ENCODE results near the gene RPL10A.
"Not testable (repeated sequence)": the region's sequence is repeated elsewhere in the genome, so short reads cannot be mapped to it uniquely, and the experiment has no call there.

The RPL10A gene

DNA sequence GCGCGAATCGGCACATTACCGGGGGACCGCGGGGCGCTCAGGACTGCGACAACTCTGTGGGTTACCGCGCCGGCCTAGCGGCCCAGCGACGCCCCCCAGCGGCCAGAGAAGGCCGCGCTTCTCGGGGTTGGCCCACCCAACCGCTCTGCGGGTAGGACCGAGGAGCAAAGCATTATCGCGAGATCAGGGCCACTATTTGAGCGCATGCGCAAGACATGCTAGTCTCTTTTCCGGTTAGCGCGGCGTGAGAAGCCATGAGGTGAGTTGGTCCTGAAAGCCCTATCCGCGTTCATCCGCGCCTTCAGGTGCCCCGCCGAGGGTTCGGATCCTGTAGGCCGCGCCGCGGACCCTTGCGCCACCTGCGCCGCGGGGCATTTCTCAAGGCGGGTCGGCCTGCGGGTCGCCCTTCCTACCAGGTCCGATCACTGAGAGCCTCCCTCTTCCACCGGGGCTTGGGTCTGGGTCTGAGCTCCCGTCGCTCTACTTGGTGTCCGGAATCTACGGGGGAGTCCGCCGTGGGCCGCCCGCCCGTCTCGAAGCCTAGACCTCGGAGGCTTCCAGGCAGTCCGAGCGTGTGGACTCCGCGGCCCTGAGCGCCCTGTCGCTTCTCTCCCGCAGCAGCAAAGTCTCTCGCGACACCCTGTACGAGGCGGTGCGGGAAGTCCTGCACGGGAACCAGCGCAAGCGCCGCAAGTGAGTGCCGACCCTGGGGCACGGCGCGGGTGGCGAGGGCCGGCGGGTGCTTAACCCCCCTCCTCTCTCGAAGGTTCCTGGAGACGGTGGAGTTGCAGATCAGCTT is at the start of gene RPL10A:
RPL10A (plus strand) TSS at position 221 of the 799 bp plus-strand sequence; CDS start at position 255, 34 bp downstream.
- DNase-seq = peak; percentile 98

DNA sequence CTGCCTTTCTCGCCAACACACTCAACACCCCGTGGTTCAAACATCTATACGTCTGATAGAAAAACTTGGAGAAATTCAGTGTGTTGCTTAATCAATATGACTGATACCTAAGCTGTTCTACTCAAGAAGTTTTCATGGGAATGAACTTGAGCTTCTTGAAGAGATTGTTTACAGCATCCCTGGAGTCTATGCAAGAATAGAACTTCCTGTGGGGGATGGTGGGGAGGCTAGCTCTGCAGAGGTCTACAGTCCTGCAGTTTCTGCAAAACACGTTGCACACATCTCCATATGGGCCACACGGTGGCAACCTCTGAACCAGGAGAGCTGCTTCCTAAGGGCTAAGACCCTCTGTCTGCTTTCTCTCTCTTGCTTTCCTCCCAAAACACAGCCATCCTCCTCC is 48.8 kb upstream of the RPL10A start:
- DNase-seq = no peak

- DNase-seq = no peak
These were observed 48.2 kb upstream of the RPL10A start for GRCh38 chr6:35419961-35420360.

DNA sequence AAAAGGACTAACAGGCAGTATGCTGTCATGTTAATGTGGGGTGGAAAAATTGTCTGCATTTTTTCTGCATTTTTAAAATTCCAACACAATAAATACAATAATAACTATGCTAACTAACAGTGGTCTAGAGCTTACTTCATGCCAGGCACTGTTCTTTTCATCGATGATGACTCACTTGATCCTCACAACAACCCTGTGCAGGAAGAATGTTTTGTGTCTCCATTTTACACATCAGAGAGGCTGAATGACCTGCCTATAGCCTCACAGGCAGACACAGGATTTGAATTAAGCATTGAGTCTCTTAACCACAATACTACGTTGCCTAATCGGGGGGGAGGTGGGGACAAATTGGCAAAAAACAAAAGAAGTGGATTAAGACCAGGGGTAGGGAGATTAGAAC is 42.9 kb upstream of the RPL10A start:
- DNase-seq = no peak

DNA sequence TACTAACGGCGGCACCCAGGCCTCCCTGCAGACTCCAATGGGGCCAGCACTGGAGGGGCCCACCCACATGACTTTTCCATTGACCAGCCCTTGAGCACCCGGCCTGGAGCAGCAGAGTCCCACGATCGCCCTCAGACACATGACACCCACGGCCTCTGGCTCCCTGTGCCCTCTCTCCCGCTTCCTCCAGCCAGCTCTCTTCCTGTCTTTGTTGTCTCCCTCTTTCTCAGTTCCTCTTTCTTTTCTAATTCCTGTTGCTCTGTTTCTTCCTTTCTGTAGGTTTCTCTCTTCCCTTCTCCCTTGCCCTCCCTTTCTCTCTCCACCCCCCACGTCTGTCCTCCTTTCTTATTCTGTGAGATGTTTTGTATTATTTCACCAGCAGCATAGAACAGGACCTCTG is 42.1 kb upstream of the RPL10A start:
- DNase-seq = peak; percentile 61

GRCh38 chr6:35427435-35427834 is 40.8 kb upstream of the RPL10A start:
- DNase-seq = no peak

DNA sequence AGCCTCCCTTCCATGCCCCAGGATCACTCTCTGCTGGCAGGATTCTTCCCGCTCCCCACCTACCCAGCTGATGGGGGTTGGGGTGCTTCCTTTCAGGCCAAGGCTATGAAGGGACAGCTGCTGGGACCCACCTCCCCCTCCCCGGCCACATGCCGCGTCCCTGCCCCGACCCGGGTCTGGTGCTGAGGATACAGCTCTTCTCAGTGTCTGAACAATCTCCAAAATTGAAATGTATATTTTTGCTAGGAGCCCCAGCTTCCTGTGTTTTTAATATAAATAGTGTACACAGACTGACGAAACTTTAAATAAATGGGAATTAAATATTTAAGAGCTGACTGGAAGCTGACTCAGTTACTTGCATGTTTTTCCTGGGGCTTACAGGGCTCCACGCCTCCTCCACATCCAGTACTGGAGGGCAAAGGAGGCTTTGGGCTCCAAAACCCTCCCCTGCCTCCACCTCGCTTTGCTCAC is 40.3 kb upstream of the RPL10A start:
- no peak for DNase-seq

DNA sequence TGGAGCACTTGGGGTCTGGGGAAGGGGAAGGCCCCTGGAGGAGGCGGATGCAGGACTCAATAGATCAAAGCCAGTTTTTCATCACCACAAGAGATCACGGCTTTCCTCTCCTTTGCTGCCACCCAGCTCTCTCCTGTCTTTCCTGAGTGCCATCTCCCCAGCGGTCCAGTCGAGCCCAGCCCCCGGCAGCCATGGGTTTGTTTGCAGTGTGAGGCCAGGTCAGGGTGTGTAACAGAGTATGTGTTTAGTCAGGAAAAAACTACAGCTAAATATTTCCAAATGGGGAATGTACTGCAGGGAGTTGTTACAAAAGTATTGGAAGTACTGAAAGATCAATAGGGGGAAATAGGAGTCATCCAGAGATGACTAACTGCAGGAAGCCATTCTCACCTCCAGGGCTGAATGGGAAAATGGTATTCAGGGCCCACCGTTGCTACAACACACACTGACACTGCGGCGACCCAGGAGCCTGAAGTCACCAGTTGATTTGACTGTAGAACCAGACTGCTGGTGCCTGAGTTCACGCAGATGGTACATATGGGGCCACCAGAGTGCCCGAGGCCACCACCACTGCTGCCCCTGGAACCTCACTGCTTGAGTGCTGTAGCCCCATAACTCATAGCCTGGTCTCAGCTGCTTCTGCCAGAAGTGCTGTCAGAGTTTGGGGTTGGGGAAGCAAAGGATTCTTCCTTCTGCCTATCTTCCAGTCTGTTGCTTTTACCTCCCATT is 39.6 kb upstream of the RPL10A start:
- DNase-seq = no peak

- no peak for DNase-seq
These were observed 38.7 kb upstream of the RPL10A start for GRCh38 chr6:35429463-35429862.

DNA sequence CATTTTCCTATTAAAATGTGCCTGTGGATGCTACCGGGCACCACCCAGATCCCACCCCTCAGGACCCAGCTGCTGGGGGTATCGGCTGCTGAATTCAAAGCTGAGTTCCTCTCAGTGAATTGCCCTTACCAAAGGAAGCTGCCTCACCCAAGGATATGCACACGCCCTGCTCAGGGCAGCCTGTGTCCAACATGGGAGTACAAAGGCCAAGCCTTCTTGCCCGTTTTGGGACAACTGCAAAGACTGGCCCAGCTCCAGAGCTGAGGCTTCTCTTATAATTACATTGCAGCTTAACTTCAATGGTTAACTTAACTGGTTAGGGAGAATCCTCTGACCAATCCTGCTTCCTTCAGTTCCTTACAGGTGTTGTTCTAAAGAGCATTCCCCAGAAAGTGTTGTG is 35.9 kb upstream of the RPL10A start:
- DNase-seq = no peak

DNA sequence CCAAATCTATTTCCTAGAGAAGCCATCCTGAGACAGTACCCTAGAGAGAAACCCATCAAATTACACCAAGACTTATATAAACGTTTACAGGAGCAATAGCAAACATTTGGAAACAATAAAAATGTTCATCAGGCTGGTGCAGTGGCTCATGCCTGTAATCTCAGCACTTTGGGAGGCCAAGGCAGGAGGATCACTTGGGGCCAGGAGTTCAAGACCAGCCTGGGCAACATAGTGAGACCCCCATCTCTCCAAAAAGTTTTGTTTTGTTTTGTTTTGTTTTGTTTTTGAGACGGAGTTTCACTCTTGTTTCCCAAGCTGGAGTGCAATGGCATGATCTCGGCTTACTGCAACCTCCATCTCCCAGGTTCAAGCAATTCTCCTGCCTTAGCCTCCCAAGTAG is 35.5 kb upstream of the RPL10A start:
- DNase-seq = not testable (repeated sequence)

DNA sequence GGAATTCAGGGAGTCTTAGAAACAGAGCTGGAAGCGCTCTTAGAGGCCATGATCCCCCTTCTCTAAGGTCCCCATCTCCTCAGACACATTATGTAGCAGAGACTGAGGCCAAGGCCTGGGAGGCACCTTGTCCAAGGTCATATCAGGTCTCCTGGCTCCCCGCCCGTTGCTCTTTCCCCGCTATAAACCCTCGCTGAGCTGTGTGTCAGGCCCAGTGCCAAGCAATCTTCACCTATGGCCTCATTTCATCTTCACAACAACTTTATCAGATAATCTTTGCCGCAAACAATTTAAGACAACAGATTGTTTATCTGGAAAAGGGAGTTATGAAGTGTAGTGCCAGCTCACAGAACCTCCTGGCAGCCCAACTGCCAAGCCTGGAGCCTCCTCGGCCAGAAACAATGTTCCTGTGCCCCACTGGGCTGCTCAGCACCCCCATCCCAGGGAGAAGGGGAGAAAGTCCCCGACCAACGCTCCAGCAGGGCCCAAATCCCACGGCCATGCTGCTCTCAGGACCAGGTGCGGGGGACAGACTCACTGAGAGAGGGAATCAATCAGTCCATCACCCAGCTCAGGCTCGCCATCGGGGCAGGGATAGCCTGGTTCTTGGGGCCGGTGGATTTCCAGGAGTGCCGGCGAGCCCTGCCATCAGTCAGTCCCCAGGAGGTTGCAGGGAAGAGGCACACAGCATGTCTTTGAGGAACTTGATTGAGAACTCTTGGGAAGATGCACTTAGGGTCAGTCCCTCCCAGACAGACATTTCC is 32.9 kb upstream of the RPL10A start:
- no peak for DNase-seq

- no peak for DNase-seq
These were observed 31.9 kb upstream of the RPL10A start for GRCh38 chr6:35436071-35436857.

DNA sequence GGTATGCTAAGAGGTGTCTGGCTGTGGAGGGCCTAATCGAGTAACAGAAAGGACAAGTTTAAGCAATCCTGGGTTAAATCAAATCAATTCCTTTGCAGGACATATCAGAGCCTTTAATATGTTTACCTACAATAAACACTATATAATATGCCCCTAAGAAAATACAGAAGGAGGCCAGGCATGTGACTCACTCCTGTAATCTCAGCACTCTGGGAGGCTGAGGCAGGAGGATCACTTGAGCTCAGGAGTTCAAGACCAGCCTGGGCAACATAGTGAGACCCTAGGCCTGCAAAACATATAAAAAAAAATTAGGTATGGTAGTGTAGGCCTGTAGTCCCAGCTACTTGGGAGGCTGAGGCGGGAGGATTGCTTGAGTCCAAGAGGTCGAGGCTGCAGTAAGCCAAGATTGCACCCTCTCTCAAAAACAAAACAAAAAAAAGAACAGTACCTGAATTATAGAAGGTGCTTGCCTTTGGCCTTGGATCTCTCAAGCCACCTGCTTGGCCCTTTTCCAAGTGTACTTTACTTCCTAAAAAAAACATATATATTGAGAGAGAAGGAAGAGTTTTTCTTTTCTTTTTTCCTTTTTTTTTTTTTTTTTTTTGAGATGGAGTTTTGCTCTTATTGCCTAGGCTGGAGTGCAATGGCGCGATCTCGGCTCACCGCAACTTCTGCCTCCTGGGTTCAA is 29.7 kb upstream of the RPL10A start:
- DNase-seq = not testable (repeated sequence)

DNA sequence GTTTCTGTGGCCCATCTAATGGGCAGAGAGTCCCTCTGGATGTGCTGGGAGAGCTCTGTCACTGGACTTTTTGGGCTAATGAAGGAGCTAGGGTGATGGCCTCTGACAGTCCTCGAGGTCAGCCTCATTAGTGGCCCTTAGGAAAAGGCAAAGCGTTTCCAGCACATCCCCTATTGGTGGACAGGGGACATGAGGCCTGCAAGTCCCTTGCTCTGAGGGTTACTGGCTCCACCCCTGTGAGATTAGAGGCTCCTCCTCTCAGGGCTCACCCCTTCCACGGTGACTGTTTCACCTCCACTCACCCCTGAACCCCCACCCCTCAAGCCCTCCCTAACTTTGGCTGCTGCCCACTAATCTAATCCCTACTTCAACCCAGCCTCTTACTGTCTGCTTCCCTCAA is 28.9 kb upstream of the RPL10A start:
- no peak for DNase-seq

DNA sequence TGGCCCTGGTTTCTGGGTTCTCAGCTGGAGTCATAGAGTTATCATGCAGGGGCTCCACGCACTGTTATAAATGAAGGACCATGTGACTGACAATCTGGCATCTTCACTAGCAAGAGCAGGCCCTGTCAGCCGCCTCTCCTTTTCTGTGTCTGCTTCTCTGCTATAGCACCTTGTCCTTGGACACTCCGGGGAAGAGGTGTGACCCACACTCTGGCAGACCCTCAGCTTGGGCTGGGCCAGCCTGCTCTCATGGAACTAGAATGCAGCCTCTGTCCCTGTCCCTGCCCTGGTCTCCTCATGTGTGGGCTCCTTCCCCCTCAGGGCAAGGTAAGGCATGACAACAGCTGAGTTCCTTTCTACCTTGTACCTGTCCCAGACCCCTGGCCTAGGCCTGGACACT is 27.0 kb upstream of the RPL10A start:
- DNase-seq = no peak

DNA sequence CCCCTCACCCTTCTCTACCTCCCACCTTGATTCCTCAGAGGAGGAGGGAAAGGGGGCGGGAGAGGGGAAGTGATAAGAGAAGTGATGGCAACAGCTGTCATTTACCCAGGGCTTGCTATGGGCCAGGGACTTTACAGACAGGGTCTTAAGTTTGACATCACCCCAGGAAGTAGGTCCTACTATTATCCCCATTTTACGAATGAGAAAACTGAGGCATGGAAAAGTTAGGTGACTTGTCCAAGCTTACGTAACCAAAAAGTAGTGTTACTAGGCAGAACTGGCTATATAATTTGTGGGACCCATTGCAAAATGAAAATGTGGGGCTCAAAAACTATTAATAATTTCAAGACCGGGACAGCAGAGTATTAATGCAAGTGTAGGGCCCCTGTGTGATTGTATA is 26.6 kb upstream of the RPL10A start:
- no peak for DNase-seq

DNA sequence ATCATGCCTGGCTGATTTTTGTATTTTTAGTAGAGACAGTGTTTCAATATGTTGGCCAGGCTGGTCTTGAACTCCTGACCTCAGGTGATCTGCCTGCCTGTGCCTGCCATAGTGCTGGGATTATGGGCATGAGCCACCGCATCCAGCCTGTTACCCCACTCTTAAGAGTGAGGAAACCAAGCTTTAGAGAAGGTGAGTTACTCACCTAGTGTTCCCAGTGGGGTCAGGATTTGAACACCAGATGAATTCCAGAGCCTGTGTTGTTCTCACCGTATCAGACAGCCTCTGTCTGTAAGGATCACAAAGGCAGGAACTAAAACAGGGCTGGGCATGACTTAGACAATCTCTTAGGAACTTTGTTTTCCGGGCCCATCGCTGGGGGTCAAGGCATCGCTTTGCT is 25.5 kb upstream of the RPL10A start:
- DNase-seq = no peak

DNA sequence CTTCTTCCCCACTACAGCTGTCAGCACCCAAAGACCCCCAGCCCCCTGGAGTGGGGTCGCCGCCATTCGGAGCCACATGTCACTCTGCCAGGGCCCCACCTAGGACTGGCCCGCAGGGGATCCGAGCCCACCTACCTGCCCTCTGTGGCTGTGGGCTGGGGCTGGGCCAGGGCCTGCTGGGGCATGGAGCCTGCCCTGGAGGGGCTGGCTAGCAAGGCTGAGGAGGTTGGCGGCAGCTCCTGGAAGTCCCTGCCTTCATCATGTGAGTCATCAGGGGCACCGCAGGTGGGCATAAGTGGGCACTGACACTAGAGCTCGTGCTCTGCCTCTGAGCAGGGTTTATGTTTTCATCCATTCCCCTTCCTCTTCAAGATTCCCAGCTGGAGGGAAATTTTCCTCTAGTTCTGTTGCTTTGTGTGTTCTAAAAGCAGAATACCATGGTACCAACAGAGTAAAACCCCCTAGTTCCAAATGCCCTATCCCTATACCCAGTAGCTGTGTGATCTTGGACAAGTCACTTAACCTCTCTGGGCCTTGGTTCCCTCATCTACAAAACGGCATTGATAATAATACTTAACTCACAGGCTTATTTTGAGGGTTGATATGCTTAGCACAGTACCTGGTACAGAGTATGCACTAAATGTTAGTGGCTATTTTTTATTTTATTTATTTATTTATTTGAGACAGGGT is 24.7 kb upstream of the RPL10A start:
- DNase-seq = no peak

DNA sequence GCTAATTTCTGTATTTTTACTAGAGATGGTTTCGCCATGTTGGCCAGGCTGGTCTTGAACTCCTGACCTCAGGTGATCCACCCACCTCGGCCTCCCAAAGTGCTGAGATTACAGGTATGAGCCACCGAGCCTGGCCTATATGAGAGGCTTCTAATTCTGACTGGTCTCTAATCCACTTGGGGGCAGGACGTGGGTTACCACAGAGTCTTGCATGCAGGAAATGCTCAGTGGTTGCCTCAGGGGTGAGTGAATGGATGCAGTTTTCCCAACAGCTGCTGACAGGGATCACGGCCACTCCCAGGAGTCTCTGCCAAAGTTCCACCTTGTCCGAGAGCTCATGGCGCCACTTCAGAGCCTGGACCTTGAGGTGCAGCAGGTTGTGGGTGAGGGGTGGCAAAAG is 22.5 kb upstream of the RPL10A start:
- no peak for DNase-seq

- DNase-seq = no peak
These were observed 20.0 kb upstream of the RPL10A start for GRCh38 chr6:35448191-35448590.

Measured in suppressor macrophage treated with lipopolysaccharide for 4 hours (primary cell).